ENCODE results near the gene PLXNC1. TPM values are rescaled to one million over a fixed set of nuclear protein-coding genes. Genes with fewer than 3 reads are reported as not detected.
A peak's percentile ranks its signal among the peaks of the same experiment; 100 is the strongest.

The PLXNC1 gene
- total and polyA plus RNA-seq, 7 experiments from 2014 or later: 2.5 to 57.2 (median 12.6) TPM

DNA sequence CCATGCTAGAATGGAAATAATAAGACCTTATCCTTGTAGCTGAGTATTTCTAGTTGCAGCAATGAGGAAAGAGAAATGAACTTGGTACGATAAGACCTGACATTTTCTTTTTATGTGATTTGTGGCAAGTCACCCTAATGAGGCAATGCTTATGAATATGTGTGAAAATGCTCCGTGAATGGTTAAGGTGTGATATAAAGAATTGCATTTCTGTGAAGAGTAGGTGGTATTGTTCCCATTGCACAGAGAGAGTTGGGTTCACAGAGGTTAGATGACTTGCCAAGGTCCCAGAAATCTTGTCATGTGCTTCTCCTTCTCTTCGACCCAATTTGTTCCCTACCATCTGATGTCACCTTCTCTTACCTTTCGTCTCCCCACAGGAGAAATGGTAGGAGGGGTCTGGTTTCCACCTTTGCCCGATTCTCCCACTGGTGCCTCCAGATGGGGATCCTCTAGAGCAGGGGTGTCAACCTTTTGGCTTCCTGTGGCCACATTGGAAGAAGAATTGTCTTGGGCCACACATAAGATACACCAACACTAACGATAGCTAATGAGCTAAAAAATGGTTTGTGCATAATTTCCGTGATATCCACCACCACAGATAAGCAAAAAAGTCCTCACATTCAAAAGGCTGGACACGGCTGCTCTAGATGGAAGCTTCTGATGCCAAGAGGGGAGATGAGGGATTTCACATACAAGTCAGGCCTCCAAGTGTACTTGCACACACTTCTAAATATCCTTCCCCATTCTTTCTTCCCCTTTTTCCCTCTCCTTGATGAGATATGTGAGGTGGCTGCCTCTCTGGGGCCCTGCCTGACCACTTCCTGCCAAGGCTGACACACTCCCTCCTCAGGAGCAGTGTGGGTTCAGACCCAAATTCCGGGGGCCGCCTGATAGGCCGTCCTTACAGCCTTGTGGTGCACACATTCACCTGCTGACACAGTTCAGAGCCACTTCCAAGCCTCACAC lies 96.1 kb downstream of the PLXNC1 start:
- Histone ChIP-seq H3K9me3 (ENCODE audit: control insufficient read depth in 2 of 3, low read length in 3 of 3) (no peaks in the 10 kb centered on the region), H3K36me3 (ENCODE audit: control insufficient read depth in 2 of 3, insufficient read depth in 3 of 3, low read length in 3 of 3) (peaks cover 0 to 22% (median 7%) of the 10 kb centered on the region in 3 experiments), H3K4me3 (ENCODE audit: low read length) (no peak overlapping the region), H3K27me3 (ENCODE audit: control insufficient read depth in 2 of 2, insufficient read depth in 2 of 2, low read length in 2 of 2) (no peaks in the 10 kb centered on the region), H3K4me1 (ENCODE audit: control insufficient read depth in 2 of 2, insufficient read depth in 2 of 2, low read length in 2 of 2) (peaks cover 9 to 31% of the 10 kb centered on the region in 2 donors), H3K27ac (ENCODE audit: low read depth, low read length) (no peak overlapping the region)
- DNase-seq (peak in 2 of 9 donors; percentile 2 to 54), ATAC-seq (peak; percentile 82)
- Mint-ChIP-seq H3K4me1 (peaks cover 11 to 43% (median 19%) of the 10 kb centered on the region in 7 donors), H3K27me3 (no peaks in the 10 kb centered on the region), H3K9me3 (peaks cover 0 to 5% (median 0%) of the 10 kb centered on the region in 11 donors), H3K36me3 (peaks cover 28 to 71% (median 38%) of the 10 kb centered on the region in 5 donors), H3K27ac (peak overlapping the region in 7 of 9 donors; percentile 29 to 82 (median 59)), H3K4me3 (peak overlapping the region in 4 of 10 donors; percentile 0 to 66 (median 30))
- CTCF ChIA-PET: interaction anchor here (0.8 kb wide), 1 partner anchor 95 kb away, joined by 3 read pairs; no protein-coding TSS in a partner anchor
- intact Hi-C loops (cut with micrococcal nuclease): loop anchor here in 1 of 2 donors (5.0 kb wide), 1 partner anchor 37 kb away; no protein-coding TSS in a partner anchor
- POLR2A ChIA-PET: no interaction called here

DNA sequence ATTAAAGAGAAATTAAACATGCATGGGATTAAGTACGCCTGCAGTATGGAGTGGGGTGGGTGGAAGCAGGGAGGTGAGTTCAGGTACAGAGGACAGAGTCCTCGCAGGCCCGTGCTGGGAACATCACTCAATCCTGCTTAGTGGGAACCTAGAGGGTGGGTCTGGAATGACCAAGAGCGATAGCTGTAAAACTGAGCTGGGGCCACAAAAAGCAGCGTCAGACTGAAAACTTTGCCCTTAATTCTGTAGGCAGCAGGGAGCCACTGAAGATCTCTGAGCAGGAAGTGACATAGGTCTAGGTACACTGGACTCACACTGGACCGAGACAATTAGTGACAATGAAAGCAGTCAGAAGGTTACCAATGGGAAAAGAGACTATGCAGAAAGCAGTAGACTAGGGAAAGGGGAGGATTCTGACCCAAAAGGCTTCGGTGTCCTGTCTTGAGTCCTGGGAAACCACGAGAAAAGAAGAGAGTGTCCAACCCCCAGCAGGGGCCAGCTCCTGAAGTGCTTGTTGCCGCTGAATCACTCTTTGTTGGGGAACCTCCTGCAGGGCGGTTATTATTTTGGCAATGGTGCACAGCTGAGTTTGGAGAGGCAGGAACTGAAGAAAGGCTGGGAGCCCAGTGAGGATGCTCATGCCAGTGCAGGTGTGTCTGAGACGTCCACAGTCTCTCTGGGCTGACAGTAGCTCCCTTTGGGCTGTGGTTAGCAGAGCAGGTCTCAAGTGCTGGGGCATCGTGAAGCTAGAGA lies 97.4 kb downstream of the PLXNC1 start:
- peaks cover 18 to 68% (median 25%) of the 10 kb centered on the region in 5 donors for H3K36me3 Mint-ChIP-seq

DNA sequence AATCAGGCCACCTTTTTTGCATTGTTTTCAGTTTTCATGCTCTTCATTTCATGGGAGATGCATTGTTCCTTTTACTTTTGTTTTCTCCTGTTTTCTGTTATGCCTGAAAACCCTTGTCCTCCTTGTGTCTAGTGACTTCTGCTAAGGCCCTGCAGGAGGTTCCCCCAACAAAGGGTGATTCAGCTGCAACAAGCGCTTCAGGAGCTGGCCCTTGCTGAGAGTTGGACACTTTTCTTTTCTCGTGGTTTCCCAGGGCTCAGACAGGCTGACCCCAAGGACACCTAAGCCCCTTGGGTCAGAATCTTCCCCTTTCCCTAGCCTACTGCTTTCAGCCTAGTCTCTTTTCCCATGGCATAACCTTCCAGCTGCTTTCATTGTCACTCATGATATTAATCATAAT lies 98.9 kb downstream of the PLXNC1 start:
- no peaks in the 10 kb centered on the region for H3K27me3 ChIP-seq (ENCODE audit: control insufficient read depth in 2 of 2, insufficient read depth in 2 of 2, low read length in 2 of 2)
- H3K9me3 Mint-ChIP-seq: no peaks in the 10 kb centered on the region
- H3K4me1 ChIP-seq (ENCODE audit: control insufficient read depth in 2 of 2, insufficient read depth in 2 of 2, low read length in 2 of 2): peaks cover 9 to 31% of the 10 kb centered on the region in 2 donors
- no peaks in the 10 kb centered on the region for H3K9me3 ChIP-seq (ENCODE audit: control insufficient read depth in 2 of 3, low read length in 3 of 3)
- H3K36me3 Mint-ChIP-seq: peaks cover 13 to 65% (median 20%) of the 10 kb centered on the region in 5 donors
- ChIA-PET CTCF (no interaction called here), POLR2A (no interaction called here)
- H3K27ac Mint-ChIP-seq: peak overlapping the region in 4 of 9 donors; percentile 2 to 43 (median 18)
- H3K4me3 ChIP-seq (ENCODE audit: low read length): no peak overlapping the region
- H3K4me3 Mint-ChIP-seq: peak overlapping the region in 1 of 10 donors; percentile 39
- H3K27me3 Mint-ChIP-seq: no peaks in the 10 kb centered on the region
- DNase-seq (no peak), ATAC-seq (no peak)
- peaks cover 11 to 41% (median 16%) of the 10 kb centered on the region in 7 donors for H3K4me1 Mint-ChIP-seq
- H3K36me3 ChIP-seq (ENCODE audit: control insufficient read depth in 2 of 3, insufficient read depth in 3 of 3, low read length in 3 of 3): peaks cover 0 to 19% (median 7%) of the 10 kb centered on the region in 3 experiments
- H3K27ac ChIP-seq (ENCODE audit: low read depth, low read length): no peak overlapping the region
- intact Hi-C loops (cut with micrococcal nuclease): loop anchor here in 1 of 2 donors (5.0 kb wide), 1 partner anchor 40 kb away; no protein-coding TSS in a partner anchor

More for the DNA sequence above, 97.4 kb downstream of the PLXNC1 start:
- DNase-seq (no peak), ATAC-seq (no peak)
- POLR2A ChIA-PET: interaction anchor here (0.7 kb wide), 1 partner anchor 17 kb away, joined by 3 read pairs; no protein-coding TSS in a partner anchor
- intact Hi-C loops (cut with micrococcal nuclease): loop anchor here in 1 of 2 donors (5.0 kb wide), 1 partner anchor 39 kb away; no protein-coding TSS in a partner anchor
- Histone ChIP-seq H3K27ac (ENCODE audit: low read depth, low read length) (no peak overlapping the region), H3K4me1 (ENCODE audit: control insufficient read depth in 2 of 2, insufficient read depth in 2 of 2, low read length in 2 of 2) (peaks cover 9 to 31% of the 10 kb centered on the region in 2 donors), H3K4me3 (ENCODE audit: low read length) (no peak overlapping the region), H3K36me3 (ENCODE audit: control insufficient read depth in 2 of 3, insufficient read depth in 3 of 3, low read length in 3 of 3) (peaks cover 0 to 15% (median 7%) of the 10 kb centered on the region in 3 experiments), H3K27me3 (ENCODE audit: control insufficient read depth in 2 of 2, insufficient read depth in 2 of 2, low read length in 2 of 2) (no peaks in the 10 kb centered on the region), H3K9me3 (ENCODE audit: control insufficient read depth in 2 of 3, low read length in 3 of 3) (no peaks in the 10 kb centered on the region)
- Mint-ChIP-seq H3K27ac (peak overlapping the region in 2 of 9 donors; percentile 51 to 64), H3K4me3 (no peak overlapping the region), H3K27me3 (no peaks in the 10 kb centered on the region), H3K9me3 (peaks cover 0 to 2% (median 0%) of the 10 kb centered on the region in 11 donors), H3K4me1 (peaks cover 11 to 41% (median 19%) of the 10 kb centered on the region in 7 donors)
- CTCF ChIA-PET: no interaction called here

DNA sequence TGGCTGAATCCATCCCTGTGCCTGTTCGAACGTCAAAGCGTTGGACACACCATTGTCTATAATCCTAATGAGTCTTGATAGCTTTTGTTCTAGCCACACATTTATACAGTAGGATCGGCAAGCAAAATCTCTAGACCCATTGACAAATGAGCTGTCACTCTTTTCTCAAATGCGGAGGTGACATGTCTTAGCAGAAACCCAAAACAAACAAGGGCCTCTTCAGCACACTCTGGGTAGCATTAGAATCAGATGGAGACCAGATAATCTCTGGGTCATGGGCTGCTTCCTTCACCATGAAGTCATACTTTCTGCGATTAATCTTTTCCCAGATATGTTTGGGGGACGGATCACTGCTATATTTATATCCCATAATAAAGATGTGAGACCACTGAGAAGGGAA lies 100.2 kb downstream of the PLXNC1 start:
- Histone ChIP-seq H3K36me3 (ENCODE audit: control insufficient read depth in 2 of 3, insufficient read depth in 3 of 3, low read length in 3 of 3) (peaks cover 0 to 19% (median 7%) of the 10 kb centered on the region in 3 experiments), H3K4me3 (ENCODE audit: low read length) (no peak overlapping the region), H3K4me1 (ENCODE audit: control insufficient read depth in 2 of 2, insufficient read depth in 2 of 2, low read length in 2 of 2) (peaks cover 9 to 27% of the 10 kb centered on the region in 2 donors), H3K27ac (ENCODE audit: low read depth, low read length) (no peak overlapping the region), H3K27me3 (ENCODE audit: control insufficient read depth in 2 of 2, insufficient read depth in 2 of 2, low read length in 2 of 2) (no peaks in the 10 kb centered on the region), H3K9me3 (ENCODE audit: control insufficient read depth in 2 of 3, low read length in 3 of 3) (no peaks in the 10 kb centered on the region)
- ChIA-PET POLR2A (no interaction called here), CTCF (no interaction called here)
- intact Hi-C loops (cut with micrococcal nuclease): loop anchor here in 1 of 2 donors (5.0 kb wide), 1 partner anchor 41 kb away; no protein-coding TSS in a partner anchor
- Mint-ChIP-seq H3K9me3 (no peaks in the 10 kb centered on the region), H3K4me1 (peaks cover 11 to 36% (median 15%) of the 10 kb centered on the region in 7 donors), H3K27me3 (no peaks in the 10 kb centered on the region), H3K4me3 (no peak overlapping the region), H3K36me3 (peaks cover 15 to 65% (median 25%) of the 10 kb centered on the region in 5 donors), H3K27ac (no peak overlapping the region)
- ATAC-seq: no peak
- DNase-seq: no peak

DNA sequence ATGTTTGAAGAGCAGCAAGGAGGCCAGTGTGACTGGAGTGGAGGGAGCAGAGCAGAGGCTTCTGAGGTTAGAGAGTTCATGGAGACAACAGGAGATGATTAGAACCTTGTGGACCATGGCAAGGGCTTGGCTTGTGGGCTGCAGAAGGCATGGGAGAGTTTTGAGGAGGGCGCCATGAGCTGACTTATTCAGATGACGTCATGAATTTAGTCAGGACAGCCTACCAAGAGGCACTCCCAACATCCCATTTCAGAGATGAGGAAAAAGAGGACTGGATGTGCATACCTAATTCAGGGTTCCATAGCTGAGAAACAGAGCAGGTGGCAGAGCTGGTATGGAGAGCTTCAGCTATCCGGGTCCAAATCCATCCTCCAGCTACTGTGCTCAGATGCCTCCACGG lies 101.8 kb downstream of the PLXNC1 start:
- ATAC-seq (no peak), DNase-seq (no peak)
- peaks cover under 1 to 13% of the 10 kb centered on the region in 2 donors for H3K4me1 ChIP-seq (ENCODE audit: control insufficient read depth in 2 of 2, insufficient read depth in 2 of 2, low read length in 2 of 2)
- ChIA-PET POLR2A (no interaction called here), CTCF (no interaction called here)
- Mint-ChIP-seq H3K4me1 (peaks cover under 1 to 20% (median 4%) of the 10 kb centered on the region in 7 donors), H3K36me3 (peaks cover 15 to 71% (median 33%) of the 10 kb centered on the region in 5 donors), H3K4me3 (no peak overlapping the region), H3K9me3 (no peaks in the 10 kb centered on the region), H3K27me3 (no peaks in the 10 kb centered on the region), H3K27ac (no peak overlapping the region)
- intact Hi-C loops (cut with micrococcal nuclease): no loop called here
- H3K4me3 ChIP-seq (ENCODE audit: low read length): no peak overlapping the region
- H3K27me3 ChIP-seq (ENCODE audit: control insufficient read depth in 2 of 2, insufficient read depth in 2 of 2, low read length in 2 of 2): no peaks in the 10 kb centered on the region
- no peak overlapping the region for H3K27ac ChIP-seq (ENCODE audit: low read depth, low read length)
- peaks cover 0 to 19% (median 7%) of the 10 kb centered on the region in 3 experiments for H3K36me3 ChIP-seq (ENCODE audit: control insufficient read depth in 2 of 3, insufficient read depth in 3 of 3, low read length in 3 of 3)
- no peaks in the 10 kb centered on the region for H3K9me3 ChIP-seq (ENCODE audit: control insufficient read depth in 2 of 3, low read length in 3 of 3)

DNA sequence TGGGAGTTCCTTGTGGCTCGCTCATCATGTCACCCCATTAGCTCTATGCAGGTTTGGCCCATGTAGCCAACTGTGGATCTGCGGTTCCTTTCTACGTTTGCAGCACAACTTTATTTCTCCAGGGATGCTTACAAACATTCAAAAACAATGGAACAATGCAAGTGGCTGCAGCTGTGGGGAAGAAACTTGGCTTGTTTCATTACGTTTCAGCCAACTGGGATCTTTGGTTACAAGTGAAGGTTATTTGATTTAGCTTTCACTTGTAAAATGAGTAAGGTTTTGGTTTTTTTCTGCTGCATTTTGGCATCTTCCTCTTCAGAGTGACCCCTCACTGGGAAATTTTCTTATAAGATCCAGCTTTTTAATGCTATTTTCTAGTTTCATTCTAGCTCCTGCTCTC lies 105.9 kb downstream of the PLXNC1 start:
- intact Hi-C loops (cut with micrococcal nuclease): no loop called here
- no peaks in the 10 kb centered on the region for H3K4me1 ChIP-seq (ENCODE audit: control insufficient read depth in 2 of 2, insufficient read depth in 2 of 2, low read length in 2 of 2)
- Mint-ChIP-seq H3K36me3 (peaks cover 5 to 56% (median 38%) of the 10 kb centered on the region in 5 donors), H3K9me3 (no peaks in the 10 kb centered on the region), H3K27ac (peak overlapping the region in 1 of 9 donors; percentile 80), H3K27me3 (no peaks in the 10 kb centered on the region), H3K4me3 (no peak overlapping the region), H3K4me1 (peaks cover 0 to 2% (median 0%) of the 10 kb centered on the region in 7 donors)
- no peak for ATAC-seq
- H3K27me3 ChIP-seq (ENCODE audit: control insufficient read depth in 2 of 2, insufficient read depth in 2 of 2, low read length in 2 of 2): no peaks in the 10 kb centered on the region
- CTCF ChIA-PET: no interaction called here
- no peaks in the 10 kb centered on the region for H3K9me3 ChIP-seq (ENCODE audit: control insufficient read depth in 2 of 3, low read length in 3 of 3)
- POLR2A ChIA-PET: interaction anchor here (0.6 kb wide), 1 partner anchor 1081 kb away, joined by 4 read pairs; no protein-coding TSS in a partner anchor
- no peak for DNase-seq
- H3K4me3 ChIP-seq (ENCODE audit: low read length): no peak overlapping the region
- H3K36me3 ChIP-seq (ENCODE audit: control insufficient read depth in 2 of 3, insufficient read depth in 3 of 3, low read length in 3 of 3): peaks cover 0 to 5% (median 0%) of the 10 kb centered on the region in 3 experiments
- no peak overlapping the region for H3K27ac ChIP-seq (ENCODE audit: low read depth, low read length)
